Heart left ventricle (tissue), 16 donors: ENCODE measurements around the gene PTPN1. TPM values are rescaled to one million over a fixed set of nuclear protein-coding genes. Genes with fewer than 3 reads are reported as not detected.
A peak's percentile ranks its signal among the peaks of the same experiment; 100 is the strongest.
"Not testable (repeated sequence)": the region's sequence is repeated elsewhere in the genome, so short reads cannot be mapped to it uniquely, and the experiment has no call there.

ENCODE experiments used
- ATAC-seq, 4 donors: fragments of 200-7000 bp; cut with Tn5 transposase; one replicate each; pipeline ENCODE4 v1.9.1; 2020 to 2022; ENCODE audit warnings: moderate library complexity in 4 of 4, mild to moderate bottlenecking in 3 of 4, moderate number of reproducible peaks in 1 of 4
- DNase-seq, 5 donors: peaks; one replicate each; pipeline ENCODE4 v3.0.0-alpha.2; 2020
- H3K27ac ChIP-seq, 12 donors: fragments of 200-600 bp; sonication (generic) in 4 of 12; one replicate each; pipeline versions ENCODE4 v1.5.0 to v1.8.0; 2016 to 2022; ENCODE audit warnings: mild to moderate bottlenecking in 2 of 12
- H3K27me3 ChIP-seq, 9 donors: fragments of 200-600 bp; sonication (generic) in 2 of 9; one replicate each; pipeline versions ENCODE4 v1.5.1 to v1.8.0; 2016 to 2022; ENCODE audit warnings: mild to moderate bottlenecking in 3 of 9
- H3K36me3 ChIP-seq, 9 donors: fragments of 200-600 bp; sonication (generic) in 2 of 9; one replicate each; pipeline versions ENCODE4 v1.5.0 to v1.8.0; 2018 to 2022; ENCODE audit warnings: mild to moderate bottlenecking in 2 of 9
- H3K4me1 ChIP-seq, 12 donors: fragments of 200-600 bp; sonication (generic) in 4 of 12; one replicate each; pipeline versions ENCODE4 v1.5.0 to v1.8.0; 2016 to 2022; ENCODE audit warnings: mild to moderate bottlenecking in 3 of 12
- H3K4me3 ChIP-seq, 12 donors: fragments of 200-600 bp; sonication (generic) in 4 of 12; one replicate each; pipeline versions ENCODE4 v1.5.0 to v1.8.0; 2017 to 2022; ENCODE audit warnings: mild to moderate bottlenecking in 9 of 12, moderate library complexity in 4 of 12
- H3K9me3 ChIP-seq, 12 donors: fragments of 200-600 bp; sonication (generic) in 4 of 12; one replicate each; pipeline versions ENCODE4 v1.5.0 to v1.8.0; 2016 to 2022; ENCODE audit warnings: mild to moderate bottlenecking in 1 of 12
- CTCF ChIP-seq, 12 donors: fragments of 200-600 bp; sonication (generic) in 4 of 12; IDR thresholded peaks; one replicate each; pipeline versions ENCODE4 v1.5.0 to v1.8.0; 2018 to 2022; ENCODE audit warnings: antibody characterized with exemption in 12 of 12, mild to moderate bottlenecking in 5 of 12
- POLR2A ChIP-seq, 2 donors: fragments of 450-650 bp; IDR thresholded peaks; one replicate each; pipeline ENCODE4 v1.6.1; 2017; ENCODE audit warnings: antibody characterized with exemption in 2 of 2, mild to moderate bottlenecking in 2 of 2, moderate library complexity in 2 of 2
- WGBS, 4 donors: extraction: QIAGEN DNeasy Blood & Tissue Kit in 2 of 4; methylation state at CpG; one replicate each; pipeline versions ENCODE4 v1.1.5 to v1.1.7; 2013 to 2018; 5-methylcytosine and 5-hydroxymethylcytosine counted together
- intact Hi-C, 10 donors: fragments of 100-400 bp; cut with DNase I; formaldehyde crosslinking; loops; one replicate each; pipeline versions ENCODE4 v1.11.1 to v1.14.2; 2022
- polyA plus RNA-seq, 2 donors: library from polyadenylated mRNA; stranded (reverse); fragments of 200-250 nt; gene quantifications; one replicate each; pipeline ENCODE4 v1.2.3, GENCODE V29; 2013
- total RNA-seq, 9 donors: library from RNA; depleted of rRNA in 2 of 9; stranded (reverse); fragments of >200 nt in 2 of 9; fragmentation: NEBNext Ultra II Directional in 3 of 9; extraction: Animal tissue kit (Norgen Biotek cat#: 25700) in 3 of 9; gene quantifications; one replicate each; pipeline versions ENCODE4 v1.1.0 to v1.2.4, GENCODE V29; 2016 to 2023
- donor health status: ischemic (EF 13 %, LVEDD 7.1; RV severe dilation, severe dysfunction).
- donor health status: healthy with polysubstance abuse.
- donor health status: DM: no; HTN: yes; CAD: no.
- donor health status: DM: no; HTN: no; CAD: no.
- donor health status: ischemic (EF 25% LVEDD 6.9; RV normal size, moderate dysfunction).
- donor health status: ischemic (EF 25% LVEDD 5.7; RV mildly dilated, moderate dysfunction).
- donor health status: healthy.
- donor health status: DM: yes; HTN: yes; CAD: no.
- donor health status: ischemic (EF 35%, LVEDD 5.7; RV mildly dilated, moderate dysfunction).
- donor health status: nonischemic (EF 11% LVEDD 7.7; RV severe dilation, severe dysfunction).
- donor health status: DM: yes; HTN: yes; CAD: no.
- donor health status: PGD.
- donor health status: ischemic (EF 29% LVEDD 5.4; RV normal size, mild dysfunction).
- donor health status: nonischemic (EF 23%, LVEDD 6.1; RV moderate dilation, normal function).

Gene PTPN1
- total and polyA plus RNA-seq, 11 donors = 18.5 to 93.8 (median 32.0) TPM

- Histone ChIP-seq H3K4me1 (peaks cover 0 to 58% (median 39%) of the 10 kb centered on the region in 12 donors), H3K36me3 (peaks cover 0 to 67% (median 57%) of the 10 kb centered on the region in 9 donors), H3K4me3 (no peak overlapping the region), H3K27me3 (no peaks in the 10 kb centered on the region), H3K27ac (no peak overlapping the region), H3K9me3 (no peaks in the 10 kb centered on the region)
- no peak for DNase-seq
- no peak for TF ChIP-seq POLR2A (IDR thresholded peaks at IDR 0.05)
- WGBS, 4 donors = 94 to 96% (median 96%) methylated on average over 18 of the region's 18 CpGs
- no peak for ATAC-seq
- intact Hi-C loops = loop anchor here in 3 of 10 donors (2.0 to 5.0 kb wide), 2 partner anchors 31 to 41 kb away; no protein-coding TSS in a partner anchor
Observed at GRCh38 chr20:50567860-50568548, 57.8 kb downstream of the PTPN1 start.

- Histone ChIP-seq H3K36me3 (peaks cover 0 to 63% (median 51%) of the 10 kb centered on the region in 9 donors), H3K27ac (no peak overlapping the region), H3K4me3 (no peak overlapping the region), H3K4me1 (peaks cover 0 to 58% (median 41%) of the 10 kb centered on the region in 12 donors), H3K27me3 (no peaks in the 10 kb centered on the region), H3K9me3 (no peaks in the 10 kb centered on the region)
- 74 to 86% (median 85%) methylated on average over 11 of the region's 11 CpGs for WGBS, 4 donors
- no peak for ATAC-seq
- intact Hi-C loops = loop anchor here in 3 of 10 donors (2.0 to 5.0 kb wide), 2 partner anchors 30 to 41 kb away; no protein-coding TSS in a partner anchor
- no peak for DNase-seq
- TF ChIP-seq POLR2A (IDR thresholded peaks at IDR 0.05) (no peak), CTCF (IDR thresholded peaks at IDR 0.05) (no peak)
Observed at GRCh38 chr20:50568549-50568942, 58.4 kb downstream of the PTPN1 start.

- not testable (repeated sequence) for ATAC-seq, H3K9me3 ChIP-seq, H3K27me3 ChIP-seq, DNase-seq, H3K4me3 ChIP-seq
- WGBS, 4 donors = 91 to 95% (median 94%) methylated on average over 7 of the region's 7 CpGs
- Histone ChIP-seq H3K36me3 (peaks cover 0 to 67% (median 57%) of the 10 kb centered on the region in 9 donors), H3K27ac (peak overlapping the region in 2 of 12 donors; percentile 35 to 64), H3K4me1 (peaks cover 0 to 62% (median 43%) of the 10 kb centered on the region in 12 donors)
- intact Hi-C loops = loop anchor here in 3 of 10 donors (2.0 to 5.0 kb wide), 2 partner anchors 29 to 42 kb away; no protein-coding TSS in a partner anchor
Observed at GRCh38 chr20:50569487-50569863, 59.3 kb downstream of the PTPN1 start.

GRCh38 chr20:50569864-50570836, 60.0 kb downstream of the PTPN1 start:
- DNase-seq (no peak), ATAC-seq (peak; percentile 21 to 51 (median 32))
- Histone ChIP-seq H3K27ac (peak overlapping the region in 4 of 12 donors; percentile 8 to 64 (median 30)), H3K4me1 (peaks cover 0 to 62% (median 44%) of the 10 kb centered on the region in 12 donors), H3K27me3 (no peaks in the 10 kb centered on the region), H3K9me3 (no peaks in the 10 kb centered on the region), H3K36me3 (peaks cover 0 to 67% (median 58%) of the 10 kb centered on the region in 9 donors), H3K4me3 (no peak overlapping the region)
- 78 to 86% (median 82%) methylated on average over 14 of the region's 14 CpGs for WGBS, 4 donors
- intact Hi-C loops = loop anchor here in 7 of 10 donors (2.0 to 10.0 kb wide), 7 partner anchors 29 to 175 kb away; partner anchors contain the start of gene PTPN1 (in 2 of the 7)
- TF ChIP-seq POLR2A (IDR thresholded peaks at IDR 0.05) = no peak
- TF ChIP-seq CTCF (IDR thresholded peaks at IDR 0.05) = peak in 8 of 12 donors; percentile 11 to 31 (median 20)
